ENCODE measurements around the gene CCSAP. TPM values are rescaled to one million over a fixed set of nuclear protein-coding genes. Genes with fewer than 3 reads are reported as not detected.

Gene CCSAP
- total RNA-seq, 1 experiment from 2014 or later, result 8.5 TPM

DNA sequence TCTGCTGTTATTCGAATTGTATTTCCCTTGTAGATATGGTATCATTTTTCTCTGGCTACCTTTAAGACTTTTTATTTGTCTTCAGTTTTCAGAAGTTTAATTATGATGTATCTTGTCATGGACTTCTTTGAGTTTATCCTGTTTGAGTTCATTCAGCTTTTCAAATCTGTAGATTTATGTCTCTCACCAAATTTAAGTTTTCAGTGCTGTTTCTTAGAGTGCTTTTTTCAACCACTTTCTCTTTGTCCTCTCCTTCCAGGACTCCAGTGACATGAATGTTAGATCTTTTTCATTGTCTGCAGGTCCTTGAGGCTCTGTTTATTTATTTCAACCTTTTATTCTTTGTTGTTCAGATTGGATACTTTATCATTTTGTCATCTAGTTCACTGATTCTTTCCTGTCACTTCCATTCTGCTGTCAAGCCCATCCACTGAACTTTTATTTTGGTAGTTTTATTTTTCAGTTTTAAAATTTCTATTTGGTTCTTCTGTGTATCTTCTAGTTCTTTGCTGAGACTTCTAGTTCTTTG lies 60.5 kb downstream of the CCSAP start:
- H3K23me2 ChIP-seq (ENCODE audit: insufficient read length, low read depth, low read length, poor library complexity, severe bottlenecking), result no peaks in the 10 kb centered on the region
- no peak overlapping the region for H2AK5ac ChIP-seq (ENCODE audit: insufficient read length, low read length)
- H3K27me3 ChIP-seq (ENCODE audit: insufficient read depth, low read length), result no peaks in the 10 kb centered on the region
- H3K56ac ChIP-seq (ENCODE audit: insufficient read length, low read depth, low read length), result no peak overlapping the region
- H2BK15ac ChIP-seq (ENCODE audit: low read depth, low read length), result no peak overlapping the region
- Mint-ChIP-seq H3K27ac (no peak overlapping the region), H3K4me1 (peaks cover 10 to 12% of the 10 kb centered on the region in 2 experiments), H3K4me3 (no peak overlapping the region), H3K36me3 (ENCODE audit: insufficient read depth in 1 of 3, low read depth in 3 of 3) (no peaks in the 10 kb centered on the region), H3K9me3 (no peaks in the 10 kb centered on the region), H3K27me3 (ENCODE audit: low read depth) (no peaks in the 10 kb centered on the region)
- peaks cover 13% of the 10 kb centered on the region; the same call in 1 of the 2 replicates for H3K79me2 ChIP-seq (ENCODE audit: insufficient read depth, low read length)
- H3K9me3 ChIP-seq (ENCODE audit: control insufficient read depth, low read depth, low read length), result no peaks in the 10 kb centered on the region
- H2BK12ac ChIP-seq (ENCODE audit: insufficient read length, low read depth, low read length), result no peak overlapping the region
- peaks cover 9% of the 10 kb centered on the region for H3K79me1 ChIP-seq (ENCODE audit: insufficient read depth, low read depth, low read length, poor library complexity, severe bottlenecking)
- peaks cover 2% of the 10 kb centered on the region; the same call in 1 of the 2 replicates for H3K4me1 ChIP-seq (ENCODE audit: insufficient read depth, low read length)
- H4K20me1 ChIP-seq (ENCODE audit: control insufficient read depth, insufficient read depth, insufficient read length), result no peaks in the 10 kb centered on the region
- no peak overlapping the region for H4K5ac ChIP-seq (ENCODE audit: insufficient read length, low read depth, low read length)
- TF ChIP-seq, protein P1, sequence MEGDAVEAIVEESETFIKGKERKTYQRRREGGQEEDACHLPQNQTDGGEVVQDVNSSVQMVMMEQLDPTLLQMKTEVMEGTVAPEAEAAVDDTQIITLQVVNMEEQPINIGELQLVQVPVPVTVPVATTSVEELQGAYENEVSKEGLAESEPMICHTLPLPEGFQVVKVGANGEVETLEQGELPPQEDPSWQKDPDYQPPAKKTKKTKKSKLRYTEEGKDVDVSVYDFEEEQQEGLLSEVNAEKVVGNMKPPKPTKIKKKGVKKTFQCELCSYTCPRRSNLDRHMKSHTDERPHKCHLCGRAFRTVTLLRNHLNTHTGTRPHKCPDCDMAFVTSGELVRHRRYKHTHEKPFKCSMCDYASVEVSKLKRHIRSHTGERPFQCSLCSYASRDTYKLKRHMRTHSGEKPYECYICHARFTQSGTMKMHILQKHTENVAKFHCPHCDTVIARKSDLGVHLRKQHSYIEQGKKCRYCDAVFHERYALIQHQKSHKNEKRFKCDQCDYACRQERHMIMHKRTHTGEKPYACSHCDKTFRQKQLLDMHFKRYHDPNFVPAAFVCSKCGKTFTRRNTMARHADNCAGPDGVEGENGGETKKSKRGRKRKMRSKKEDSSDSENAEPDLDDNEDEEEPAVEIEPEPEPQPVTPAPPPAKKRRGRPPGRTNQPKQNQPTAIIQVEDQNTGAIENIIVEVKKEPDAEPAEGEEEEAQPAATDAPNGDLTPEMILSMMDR (conservative IDR thresholded peaks at IDR 0.05), result no peak
- H3K4me2 ChIP-seq (ENCODE audit: insufficient read depth, insufficient read length, low read length), result no peak overlapping the region
- H3K23ac ChIP-seq (ENCODE audit: insufficient read length, low read depth, low read length), result no peak overlapping the region
- H2BK120ac ChIP-seq (ENCODE audit: low read depth, low read length, poor library complexity, severe bottlenecking), result no peak overlapping the region
- no peak overlapping the region for H3T11ph ChIP-seq (ENCODE audit: low read length)
- H4K91ac ChIP-seq (ENCODE audit: insufficient read length, low read depth, low read length), result no peak overlapping the region
- no peak for DNase-seq
- no peak overlapping the region for H3K4ac ChIP-seq (ENCODE audit: low read depth, low read length)
- WGBS (ENCODE audit: extremely low coverage, insufficient read length, low lambda C conversion rate), result no CpG with 5 or more reads among the region's 1 CpG
- no peak overlapping the region for H4K8ac ChIP-seq (replicated peaks; ENCODE audit: insufficient read length, low read depth, low read length)
- no peak overlapping the region for H3K9ac ChIP-seq (ENCODE audit: extremely low read depth, insufficient read length, low read length)
- no peak overlapping the region for H2BK20ac ChIP-seq (ENCODE audit: low read depth, low read length, poor library complexity, severe bottlenecking)
- H3K18ac ChIP-seq (ENCODE audit: insufficient read length, low read depth, low read length), result no peak overlapping the region
- no peak overlapping the region for H2AFZ ChIP-seq (ENCODE audit: low read length)
- no peak overlapping the region for H3K14ac ChIP-seq (ENCODE audit: insufficient read depth, low read length)
- no peak overlapping the region for H3K27ac ChIP-seq (ENCODE audit: insufficient read length, low read depth, low read length)
- H2BK5ac ChIP-seq (ENCODE audit: insufficient read length, low read length), result no peak overlapping the region
